Panc1 (cell line): ENCODE measurements around the gene POC1B. TPM values are rescaled to one million over a fixed set of nuclear protein-coding genes. Genes with fewer than 3 reads are reported as not detected.

Source experiments
- total RNA-seq: library from RNA; stranded (reverse); gene quantifications from one replicate; pipeline ENCODE4 v1.2.1, GENCODE V29; 2021; ENCODE audit not compliant: unreplicated experiment

Gene POC1B
- total RNA-seq, 1 experiment from 2014 or later, result 7.3 TPM

Other genes with a start within 250 kb of the POC1B start
- 20.3 TPM for gene DUSP6, start 173.5 kb downstream of the POC1B start, total RNA-seq
- gene GALNT4, start 1.3 kb downstream of the POC1B start, total RNA-seq, result 5.1 TPM
- 64.5 TPM for gene ATP2B1, start 182.8 kb upstream of the POC1B start, total RNA-seq